Effector memory CD8-positive, alpha-beta T cell (primary cell): Measurements from ENCODE around the gene NPTN.
"Not testable (repeated sequence)": the region's sequence is repeated elsewhere in the genome, so short reads cannot be mapped to it uniquely, and the experiment has no call there.

Experiments
- ATAC-seq: fragments of 150-1000 bp; cut with Tn5 transposase; replicated peaks from 2 replicates; pipeline ENCODE4 v1.10.0; 2021; ENCODE audit warnings: mild to moderate bottlenecking, moderate library complexity
- DNase-seq, 3 experiments: peaks; one replicate each; pipeline ENCODE4 v3.0.0; 2021
- H3K27ac Mint-ChIP-seq, 2 donors: one replicate each; pipeline ENCODE4 v1.8.0; 2022; ENCODE audit warnings: mild to moderate bottlenecking in 2 of 2, mixed read lengths in 2 of 2, moderate library complexity in 2 of 2
- H3K27me3 Mint-ChIP-seq, 2 donors: one replicate each; pipeline ENCODE4 v1.8.0; 2022; ENCODE audit warnings: mixed read lengths in 2 of 2
- H3K36me3 Mint-ChIP-seq: one replicate; pipeline ENCODE4 v1.8.0; 2022; ENCODE audit warnings: mild to moderate bottlenecking, moderate library complexity, mixed read lengths; ENCODE audit not compliant: insufficient read depth
- H3K4me1 Mint-ChIP-seq, 2 donors: one replicate each; pipeline ENCODE4 v1.8.0; 2022; ENCODE audit warnings: low read depth in 2 of 2, mixed read lengths in 2 of 2
- H3K4me3 Mint-ChIP-seq, 2 donors: one replicate each; pipeline ENCODE4 v1.8.0; 2022; ENCODE audit warnings: mild to moderate bottlenecking in 2 of 2, mixed read lengths in 2 of 2, moderate library complexity in 2 of 2
- H3K9me3 Mint-ChIP-seq, 2 donors: one replicate each; pipeline ENCODE4 v1.8.0; 2022; ENCODE audit warnings: mixed read lengths in 2 of 2

The NPTN gene

GRCh38 chr15:73655724-73656123 is 22.5 kb upstream of the NPTN start:
- no peak for DNase-seq
- Mint-ChIP-seq H3K27ac (no peak overlapping the region), H3K27me3 (peaks cover 61 to 78% of the 10 kb centered on the region in 2 donors), H3K9me3 (no peaks in the 10 kb centered on the region), H3K4me1 (peaks cover 0 to 5% of the 10 kb centered on the region in 2 donors), H3K4me3 (no peak overlapping the region), H3K36me3 (peaks cover 2% of the 10 kb centered on the region)
- ATAC-seq, result no peak

- Mint-ChIP-seq H3K27ac (no peak overlapping the region), H3K9me3 (no peaks in the 10 kb centered on the region), H3K4me1 (peaks cover 0 to under 1% of the 10 kb centered on the region in 2 donors), H3K36me3 (peaks cover 2% of the 10 kb centered on the region), H3K4me3 (no peak overlapping the region), H3K27me3 (peaks cover 61 to 77% of the 10 kb centered on the region in 2 donors)
- no peak for DNase-seq
- ATAC-seq, result no peak
Observed at GRCh38 chr15:73654659-73655058, 21.5 kb upstream of the NPTN start.

- H3K9me3 Mint-ChIP-seq, result no peaks in the 10 kb centered on the region
- ATAC-seq (no peak), DNase-seq (no peak)
- H3K27me3 Mint-ChIP-seq, result peaks cover 71 to 81% of the 10 kb centered on the region in 2 donors
- H3K27ac Mint-ChIP-seq, result no peak overlapping the region
- H3K4me3 Mint-ChIP-seq, result no peak overlapping the region
- H3K36me3 Mint-ChIP-seq, result no peaks in the 10 kb centered on the region
- H3K4me1 Mint-ChIP-seq, result no peaks in the 10 kb centered on the region
Observed at GRCh38 chr15:73650416-73651126, 17.4 kb upstream of the NPTN start.

GRCh38 chr15:73648014-73648295 is 14.8 kb upstream of the NPTN start:
- Mint-ChIP-seq H3K27ac (no peak overlapping the region), H3K36me3 (no peaks in the 10 kb centered on the region), H3K4me3 (no peak overlapping the region), H3K27me3 (peaks cover 60 to 64% of the 10 kb centered on the region in 2 donors), H3K4me1 (no peaks in the 10 kb centered on the region), H3K9me3 (no peaks in the 10 kb centered on the region)
- DNase-seq (no peak), ATAC-seq (no peak)

DNA sequence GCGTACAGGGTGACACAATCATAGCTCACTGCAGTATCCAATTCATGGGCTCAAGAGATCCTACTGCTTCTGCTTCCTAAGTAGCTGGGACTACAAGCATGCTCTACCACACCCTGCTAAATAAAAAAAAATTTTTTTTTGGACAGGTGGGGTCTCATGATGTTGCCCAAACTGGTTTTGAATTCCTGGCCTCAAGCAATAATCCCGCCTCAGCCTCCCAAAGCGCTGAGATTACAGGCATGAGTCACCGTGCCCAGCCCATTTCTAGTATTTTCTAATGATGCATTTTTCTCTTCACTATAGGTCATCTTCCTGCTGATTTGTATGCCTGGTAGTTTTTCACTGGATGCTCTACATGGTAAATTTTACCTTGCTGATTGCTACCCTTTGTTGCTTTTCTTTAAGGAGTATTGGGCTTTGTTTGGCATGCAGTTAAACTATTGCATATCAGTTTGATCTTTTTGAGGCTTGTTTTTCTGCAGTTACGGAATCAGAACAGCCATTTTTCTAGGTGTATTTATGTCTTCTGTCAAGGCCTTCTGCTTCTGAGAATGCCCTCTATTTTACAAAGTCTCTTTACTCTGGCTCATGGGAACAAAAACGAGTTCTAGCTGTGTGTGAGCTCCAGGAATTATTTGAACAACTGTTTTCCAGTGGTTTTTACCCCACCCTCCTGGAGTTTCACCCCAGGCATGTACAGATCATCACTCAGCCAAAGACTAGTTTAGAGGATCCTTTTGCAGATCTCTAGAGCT is 14.2 kb upstream of the NPTN start:
- ATAC-seq, result no peak
- Mint-ChIP-seq H3K9me3 (no peaks in the 10 kb centered on the region), H3K27me3 (peaks cover 56 to 62% of the 10 kb centered on the region in 2 donors), H3K36me3 (no peaks in the 10 kb centered on the region), H3K27ac (no peak overlapping the region), H3K4me3 (no peak overlapping the region), H3K4me1 (no peaks in the 10 kb centered on the region)
- no peak for DNase-seq

DNA sequence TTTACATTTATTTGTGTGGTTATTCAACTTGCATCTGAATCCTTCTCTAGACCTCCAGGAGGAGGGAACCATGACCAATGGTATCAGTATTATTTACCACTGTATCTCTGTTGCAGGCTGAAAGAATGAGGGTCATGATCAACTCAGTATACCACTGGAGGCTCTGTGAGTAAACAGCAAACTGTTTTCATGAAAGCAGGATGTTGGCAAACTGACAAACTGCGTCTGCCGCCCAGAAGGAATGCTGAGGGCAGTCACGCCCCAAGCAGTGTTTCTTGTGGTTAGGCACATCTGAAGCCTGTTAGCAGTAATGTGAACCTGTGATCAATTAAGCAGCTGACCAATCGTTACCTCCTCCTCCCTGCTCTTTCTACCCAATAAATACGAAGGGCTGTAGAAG is 6.3 kb upstream of the NPTN start:
- H3K36me3 Mint-ChIP-seq, result not testable (repeated sequence)
- peaks cover 52 to 57% of the 10 kb centered on the region in 2 donors for H3K27me3 Mint-ChIP-seq

DNA sequence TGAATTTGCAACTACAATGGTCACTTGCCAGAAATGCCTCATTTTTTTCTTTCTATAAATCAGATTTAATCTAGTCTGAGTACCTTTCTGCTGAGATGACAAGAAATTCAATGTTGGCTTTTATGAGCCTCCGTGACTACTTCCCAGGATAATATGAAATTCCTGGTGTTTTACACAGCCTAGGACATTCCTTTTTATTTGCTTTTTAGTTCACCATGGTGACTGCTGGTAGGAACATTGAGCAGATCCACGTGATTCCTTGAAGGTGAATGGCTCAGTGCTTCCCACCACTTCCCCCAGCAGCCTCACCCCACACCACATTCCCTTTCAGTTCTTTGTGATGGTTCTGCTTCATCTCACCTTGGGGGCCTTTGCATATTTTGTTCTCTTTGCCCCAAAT is 4.3 kb upstream of the NPTN start:
- H3K4me3 Mint-ChIP-seq, result no peak overlapping the region
- peaks cover 3 to 6% of the 10 kb centered on the region in 2 donors for H3K9me3 Mint-ChIP-seq
- no peak overlapping the region for H3K27ac Mint-ChIP-seq
- ATAC-seq, result no peak
- no peak for DNase-seq
- H3K36me3 Mint-ChIP-seq, result no peaks in the 10 kb centered on the region
- peaks cover 12% of the 10 kb centered on the region in 2 donors for H3K4me1 Mint-ChIP-seq
- peaks cover 52 to 57% of the 10 kb centered on the region in 2 donors for H3K27me3 Mint-ChIP-seq

More for the DNA sequence above, 6.3 kb upstream of the NPTN start:
- not testable (repeated sequence) for DNase-seq, H3K27ac Mint-ChIP-seq, H3K4me3 Mint-ChIP-seq, H3K9me3 Mint-ChIP-seq, ATAC-seq, H3K4me1 Mint-ChIP-seq

- Mint-ChIP-seq H3K4me1 (peaks cover 37 to 46% of the 10 kb centered on the region in 2 donors), H3K4me3 (peak overlapping the region; percentile 73 to 84), H3K27me3 (peaks cover 19 to 23% of the 10 kb centered on the region in 2 donors), H3K27ac (peak overlapping the region; percentile 82 to 97), H3K36me3 (peaks cover 2% of the 10 kb centered on the region), H3K9me3 (no peaks in the 10 kb centered on the region)
- DNase-seq (no peak), ATAC-seq (no peak)
Observed at GRCh38 chr15:73633991-73634495, 854 bp upstream of the NPTN start.

GRCh38 chr15:73632670-73633058 is 525 bp downstream of the NPTN start:
- H3K9me3 Mint-ChIP-seq, result no peaks in the 10 kb centered on the region
- H3K4me3 Mint-ChIP-seq, result peak overlapping the region; percentile 73 to 84
- H3K27ac Mint-ChIP-seq, result peak overlapping the region; percentile 82 to 97
- H3K36me3 Mint-ChIP-seq, result peaks cover 2% of the 10 kb centered on the region
- peaks cover 39 to 53% of the 10 kb centered on the region in 2 donors for H3K4me1 Mint-ChIP-seq
- ATAC-seq (peak; percentile 5), DNase-seq (peak in 1 of 3 experiments; percentile 18)
- peaks cover 8 to 14% of the 10 kb centered on the region in 2 donors for H3K27me3 Mint-ChIP-seq

DNA sequence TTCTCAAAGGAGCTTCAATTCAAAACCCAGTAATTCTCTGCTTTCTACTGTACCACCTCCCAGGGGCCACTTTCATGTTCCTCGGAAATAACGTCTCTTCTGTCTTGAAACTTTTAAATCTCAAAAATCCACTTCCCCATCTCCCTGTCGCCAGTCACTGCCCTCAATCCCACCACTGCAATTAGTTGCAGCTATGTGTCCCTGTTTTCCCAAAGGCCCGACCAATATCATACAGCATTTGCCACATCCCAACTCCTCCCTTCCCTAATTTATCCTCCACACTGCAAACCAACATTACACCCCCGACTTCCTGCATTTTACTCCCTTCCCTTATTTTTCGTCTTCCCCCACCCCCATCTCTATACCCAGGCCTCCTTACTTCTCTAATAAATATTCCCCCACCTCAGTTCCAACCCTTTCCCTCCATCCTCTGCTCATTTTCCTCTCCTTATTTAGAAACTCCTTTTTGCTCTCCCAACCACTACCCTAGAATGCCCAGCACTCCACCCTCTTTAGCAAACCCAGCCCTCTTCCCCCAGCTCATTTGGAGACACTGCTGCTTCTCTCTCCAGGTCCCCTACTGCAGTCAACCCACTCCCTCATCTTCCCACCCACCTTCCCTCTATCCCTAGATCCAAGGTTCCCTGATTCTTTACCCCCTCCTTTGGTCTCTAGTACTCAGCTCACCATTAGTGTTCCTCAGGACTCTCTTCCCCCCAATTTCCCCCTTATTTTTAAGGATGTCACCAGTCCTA is 1.1 kb downstream of the NPTN start:
- DNase-seq, result no peak
- Mint-ChIP-seq H3K36me3 (peaks cover 2% of the 10 kb centered on the region), H3K4me1 (peaks cover 39 to 53% of the 10 kb centered on the region in 2 donors), H3K9me3 (no peaks in the 10 kb centered on the region), H3K27ac (peak overlapping the region; percentile 82 to 97), H3K27me3 (peaks cover 6 to 8% of the 10 kb centered on the region in 2 donors), H3K4me3 (peak overlapping the region; percentile 73 to 84)
- ATAC-seq, result no peak

- Mint-ChIP-seq H3K27ac (peak overlapping the region in 1 of 2 donors; percentile 82), H3K4me3 (peak overlapping the region; percentile 73 to 84), H3K27me3 (no peaks in the 10 kb centered on the region), H3K4me1 (peaks cover 32 to 50% of the 10 kb centered on the region in 2 donors), H3K36me3 (peaks cover 2% of the 10 kb centered on the region), H3K9me3 (no peaks in the 10 kb centered on the region)
- no peak for ATAC-seq
- DNase-seq, result no peak
Observed at GRCh38 chr15:73630921-73631362, 2.2 kb downstream of the NPTN start.

DNA sequence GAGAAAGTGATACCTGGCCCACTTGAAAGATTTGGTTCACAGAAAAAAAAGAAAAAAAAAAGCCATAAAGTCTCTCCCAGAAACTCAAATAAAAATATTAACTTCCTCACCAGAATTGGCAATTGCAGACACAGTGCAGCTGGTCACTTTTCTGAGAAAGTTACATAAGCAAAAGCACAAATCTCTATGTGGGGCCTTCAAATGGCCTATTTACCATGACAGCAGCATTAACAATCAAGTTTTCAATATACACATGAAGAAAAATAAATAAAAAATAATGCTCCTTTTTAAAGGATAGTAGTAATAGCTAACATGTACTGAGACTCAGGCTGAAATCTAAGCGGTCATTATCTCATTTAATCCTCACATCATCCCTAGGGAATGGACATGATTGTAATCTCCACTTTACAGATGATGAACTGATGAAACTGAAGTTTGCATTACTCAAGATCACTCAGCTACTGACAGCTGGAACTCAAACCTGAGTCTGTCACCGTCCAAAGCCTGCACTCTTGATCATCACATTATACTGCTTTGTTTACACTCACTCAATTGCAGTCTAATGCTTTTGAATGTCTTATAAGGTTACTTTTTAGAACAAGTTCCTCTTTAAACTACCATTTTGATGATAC is 3.3 kb downstream of the NPTN start:
- Mint-ChIP-seq H3K27ac (no peak overlapping the region), H3K9me3 (no peaks in the 10 kb centered on the region), H3K4me1 (peaks cover 32 to 50% of the 10 kb centered on the region in 2 donors), H3K27me3 (no peaks in the 10 kb centered on the region), H3K36me3 (peaks cover 6% of the 10 kb centered on the region), H3K4me3 (no peak overlapping the region)
- DNase-seq, result no peak
- ATAC-seq, result no peak
